K562 (cell line): ENCODE results near the gene PSME1. TPM values are rescaled to one million over a fixed set of nuclear protein-coding genes. Genes with fewer than 3 reads are reported as not detected.
A peak's percentile ranks its signal among the peaks of the same experiment; 100 is the strongest.

Experiments used
- FOXA1 ChIP-seq: fragments of 450-650 bp; IDR thresholded peaks from 2 replicates; pipeline ENCODE4 v1.6.1; 2016; ENCODE audit warnings: mild to moderate bottlenecking, borderline replicate concordance
- HDAC2 ChIP-seq: fragments of 450-650 bp; IDR thresholded peaks from 2 replicates; pipeline ENCODE4 v1.6.1; 2016; ENCODE audit warnings: mild to moderate bottlenecking
- HMGXB4 ChIP-seq: sonication (generic); formaldehyde crosslinking; IDR thresholded peaks from 2 replicates; pipeline ENCODE4 v1.8.1; 2023; ENCODE audit warnings: mild to moderate bottlenecking, missing genetic modification reagents
- JUND ChIP-seq, 2 experiments: IDR thresholded peaks; 2 replicates in 1 of 2; 3 replicates in 1 of 2; pipeline ENCODE4 v1.6.1; 2011; ENCODE audit warnings: borderline replicate concordance in 2 of 2, low read depth in 2 of 2, low read length in 2 of 2, improper control_type of control experiment in 1 of 2, missing biosample characterization in 1 of 2, missing genetic modification characterization in 1 of 2, missing genetic modification reagents in 1 of 2
- L3MBTL2 ChIP-seq: fragments of 450-650 bp; IDR thresholded peaks from 2 replicates; pipeline ENCODE4 v1.6.1; 2016; ENCODE audit warnings: mild to moderate bottlenecking, moderate library complexity
- MECOM ChIP-seq: fragments of 250-450 bp; sonication (Bioruptor Pico); IDR thresholded peaks from 2 replicates; pipeline ENCODE4 v1.8.0; 2022; ENCODE audit warnings: inconsistent platforms
- NR2C2 ChIP-seq, 2 experiments: fragments of 200-800 bp in 1 of 2; sonication (Bioruptor generic) in 1 of 2; sonication (generic) in 1 of 2; formaldehyde crosslinking in 1 of 2; IDR thresholded peaks; 2 replicates each; pipeline versions ENCODE4 v1.6.1 to v1.8.0; 2016 to 2022; ENCODE audit warnings: mild to moderate bottlenecking in 1 of 2, missing compliant biosample characterization in 1 of 2, missing genetic modification characterization in 1 of 2, missing genetic modification reagents in 1 of 2
- NRF1 ChIP-seq, 2 experiments: fragments of 450-650 bp; IDR thresholded peaks in 1 of 2; conservative IDR thresholded peaks in 1 of 2; 2 replicates each; pipeline ENCODE4 v1.6.1; 2014; ENCODE audit warnings: mild to moderate bottlenecking in 2 of 2
- RBFOX2 ChIP-seq: fragments of 200-400 bp; formaldehyde crosslinking; IDR thresholded peaks from 2 replicates; pipeline ENCODE4 v1.6.1; 2017; ENCODE audit warnings: low read depth, mild to moderate bottlenecking, low read length, moderate library complexity
- REST ChIP-seq, 2 experiments: fragments of 450-650 bp; formaldehyde crosslinking in 1 of 2; IDR thresholded peaks; 2 replicates each; pipeline versions ENCODE4 v1.4.0 to v1.6.1; 2014 to 2020; ENCODE audit warnings: mild to moderate bottlenecking in 2 of 2, borderline replicate concordance in 1 of 2, low read depth in 1 of 2
- TAF15 ChIP-seq: fragments of 200-400 bp; formaldehyde crosslinking; IDR thresholded peaks from 2 replicates; pipeline ENCODE4 v1.6.1; 2017; ENCODE audit warnings: mild to moderate bottlenecking, low read depth, low read length, moderate library complexity
- TARDBP ChIP-seq: fragments of 450-650 bp; IDR thresholded peaks from 2 replicates; pipeline ENCODE4 v1.6.1; 2016
- U2AF1 ChIP-seq: fragments of 200-400 bp; formaldehyde crosslinking; optimal IDR thresholded peaks from 2 replicates; pipeline ENCODE3; 2017; ENCODE audit warnings: mild to moderate bottlenecking, low read depth, low read length, moderate library complexity
- ZEB2 ChIP-seq: fragments of 450-650 bp; IDR thresholded peaks from 2 replicates; pipeline ENCODE4 v1.6.1; 2016
- ZSCAN32 ChIP-seq: fragments of 450-650 bp; formaldehyde crosslinking; IDR thresholded peaks from 2 replicates; pipeline ENCODE4 v1.4.0; 2020; ENCODE audit warnings: mild to moderate bottlenecking, moderate library complexity
- polyA plus RNA-seq, 8 experiments: library from polyadenylated mRNA; depleted of rRNA in 4 of 8; stranded (reverse) in 5 of 8; unstranded in 3 of 8; fragments of >200 nt; fragmentation: Nextera tagmentation in 2 of 8; fragmentation: Illumina TruSeq in 1 of 8; extraction: Ambion mirVana in 2 of 8; extraction: Trizol in 1 of 8; gene quantifications; 2 replicates each; pipeline versions ENCODE4 v1.2.1 to v1.2.3, GENCODE V29; 2011 to 2014; ENCODE audit warnings: inconsistent platforms in 1 of 8, missing spikeins in 1 of 8
- total RNA-seq, 7 experiments: library from RNA; depleted of rRNA in 6 of 7; stranded (reverse); fragments of >200 nt in 6 of 7; fragmentation: Illumina TruSeq in 2 of 7; extraction: Trizol in 2 of 7; gene quantifications; 2 replicates each; pipeline versions ENCODE4 v1.2.1 to v1.2.3, GENCODE V29; 2011 to 2021; ENCODE audit warnings: low replicate concordance in 1 of 7

The PSME1 gene
- total and polyA plus RNA-seq, 9 of the 15 experiments (the other 6 are each of a cell fraction or from before 2014, with no cell fraction given) = 20.3 to 180 (median 67.5) TPM

GRCh38 chr14:24114532-24115421 lies 21.2 kb upstream of the PSME1 start, which contains the start of the genes DCAF11 and NRL (continued):
- TF ChIP-seq MECOM (CRISPR knock-in tag) = no peak
- no peak for TF ChIP-seq ZSCAN32 (CRISPR knock-in tag)
- no peak for TF ChIP-seq TAF15
- TF ChIP-seq U2AF1 = no peak
- TF ChIP-seq NR2C2 (CRISPR knock-in tag; IDR thresholded peaks at IDR 0.05) = no peak
- peak; percentile 78; the same call in 1 of the 2 replicates for TF ChIP-seq NR2C2 (tag; IDR thresholded peaks at IDR 0.05)
- peak; percentile 78; the same call in 1 of the 2 replicates for TF ChIP-seq HDAC2
- TF ChIP-seq RBFOX2 = peak; percentile 69
- peak; percentile 76 for TF ChIP-seq REST (IDR thresholded peaks at IDR 0.05; ENCODE audit: borderline replicate concordance)
- TF ChIP-seq REST (CRISPR knock-in tag; IDR thresholded peaks at IDR 0.05; ENCODE audit: low read depth) = no peak
- TF ChIP-seq HMGXB4 (CRISPR knock-in tag) = no peak
- TF ChIP-seq L3MBTL2 = peak; percentile 94
- TF ChIP-seq FOXA1 = no peak
- peak; percentile 70; the same call in 1 of the 2 replicates for TF ChIP-seq TARDBP
- TF ChIP-seq ZEB2 = no peak; the same call in 1 of the 2 replicates
- TF ChIP-seq NRF1 (conservative IDR thresholded peaks at IDR 0.05 in 1 of 2, IDR thresholded peaks at IDR 0.05 in 1 of 2) = peak; percentile 92 to 93
- TF ChIP-seq JUND (IDR thresholded peaks at IDR 0.05; ENCODE audit: borderline replicate concordance, low read depth, low read length) = no peak; the same call in 1 of the 2 replicates
- no peak for TF ChIP-seq JUND (tag; IDR thresholded peaks at IDR 0.05; ENCODE audit: borderline replicate concordance, low read depth, low read length)
